ENCODE data around the gene KIRREL3. TPM values are rescaled to one million over a fixed set of nuclear protein-coding genes. Genes with fewer than 3 reads are reported as not detected.

The KIRREL3 gene
- polyA plus RNA-seq, 1 donor (not counting 4 experiments of a cell fraction or from before 2014, with no cell fraction given), result 0.04 TPM

- H3K4me1 ChIP-seq (ENCODE audit: control insufficient read depth, extremely low read depth, insufficient read depth, low read length), result peaks cover 2% of the 10 kb centered on the region
- no peaks in the 10 kb centered on the region for H3K27me3 ChIP-seq (ENCODE audit: control insufficient read depth, extremely low read depth, insufficient read depth, low read length)
- no peaks in the 10 kb centered on the region for H3K79me2 ChIP-seq (ENCODE audit: control insufficient read depth, insufficient read depth, low read length)
- H3K9me3 ChIP-seq (ENCODE audit: control insufficient read depth, low read depth, low read length), result no peaks in the 10 kb centered on the region
- FAIRE-seq (no peak), DNase-seq (ENCODE audit: low read depth, low spot score) (no peak)
- H3K36me3 ChIP-seq (ENCODE audit: control insufficient read depth in 2 of 2, extremely low read depth in 1 of 2, insufficient read depth in 2 of 2, low read length in 2 of 2), result no peaks in the 10 kb centered on the region
- no peaks in the 10 kb centered on the region for H3K9me1 ChIP-seq (ENCODE audit: control insufficient read depth, extremely low read depth, insufficient read depth, low read length)
- no peak overlapping the region for H3K9ac ChIP-seq (ENCODE audit: control insufficient read depth, extremely low read depth, insufficient read depth, low read length)
- H3K27ac ChIP-seq (ENCODE audit: control insufficient read depth, insufficient read depth, low read length), result no peak overlapping the region
- TF ChIP-seq EZH2 (IDR thresholded peaks at IDR 0.05; ENCODE audit: low read length) (no peak), CTCF (optimal IDR thresholded peaks at IDR 0.05 in 1 of 3, IDR thresholded peaks at IDR 0.05 in 1 of 3, conservative IDR thresholded peaks at IDR 0.05 in 1 of 3; ENCODE audit: extremely low read depth in 1 of 3, insufficient read depth in 2 of 3, low read length in 3 of 3) (no peak)
- no peak overlapping the region for H3K4me3 ChIP-seq (ENCODE audit: control insufficient read depth in 2 of 3, extremely low read depth in 1 of 3, insufficient read depth in 2 of 3, low read depth in 1 of 3, low read length in 3 of 3)
- dilution Hi-C loops (cut with MboI; ENCODE audit: extremely low pct_ligation_motif_present, low sequenced_read_pairs), result no loop called here
- no peak overlapping the region for H3K4me2 ChIP-seq (ENCODE audit: control insufficient read depth, extremely low read depth, insufficient read depth, low read depth, low read length)
- H2AFZ ChIP-seq (ENCODE audit: control insufficient read depth, low read length), result no peak overlapping the region
- no peaks in the 10 kb centered on the region for H4K20me1 ChIP-seq (ENCODE audit: control insufficient read depth, extremely low read depth, insufficient read depth, low read length)
These were observed 18.2 kb upstream of the KIRREL3 start for GRCh38 chr11:127018683-127019279.

- no peaks in the 10 kb centered on the region for H4K20me1 ChIP-seq (ENCODE audit: control insufficient read depth, extremely low read depth, insufficient read depth, low read length)
- FAIRE-seq, result no peak
- no peaks in the 10 kb centered on the region for H3K9me1 ChIP-seq (ENCODE audit: control insufficient read depth, extremely low read depth, insufficient read depth, low read length)
- no peak overlapping the region for H2AFZ ChIP-seq (ENCODE audit: control insufficient read depth, low read length)
- H3K27ac ChIP-seq (ENCODE audit: control insufficient read depth, insufficient read depth, low read length), result no peak overlapping the region
- H3K27me3 ChIP-seq (ENCODE audit: control insufficient read depth, extremely low read depth, insufficient read depth, low read length), result no peaks in the 10 kb centered on the region
- H3K4me2 ChIP-seq (ENCODE audit: control insufficient read depth, extremely low read depth, insufficient read depth, low read depth, low read length), result no peak overlapping the region
- H3K9ac ChIP-seq (ENCODE audit: control insufficient read depth, extremely low read depth, insufficient read depth, low read length), result no peak overlapping the region
- no peak for DNase-seq (ENCODE audit: low read depth, low spot score)
- no peak for TF ChIP-seq EZH2 (IDR thresholded peaks at IDR 0.05; ENCODE audit: low read length)
- peak in 2 of 3 experiments; percentile 22 to 48 for TF ChIP-seq CTCF (optimal IDR thresholded peaks at IDR 0.05 in 1 of 3, IDR thresholded peaks at IDR 0.05 in 1 of 3, conservative IDR thresholded peaks at IDR 0.05 in 1 of 3; ENCODE audit: extremely low read depth in 1 of 3, insufficient read depth in 2 of 3, low read length in 3 of 3)
- no peaks in the 10 kb centered on the region for H3K79me2 ChIP-seq (ENCODE audit: control insufficient read depth, insufficient read depth, low read length)
- no peak overlapping the region for H3K4me3 ChIP-seq (ENCODE audit: control insufficient read depth in 2 of 3, extremely low read depth in 1 of 3, insufficient read depth in 2 of 3, low read depth in 1 of 3, low read length in 3 of 3)
- no peaks in the 10 kb centered on the region for H3K36me3 ChIP-seq (ENCODE audit: control insufficient read depth in 2 of 2, extremely low read depth in 1 of 2, insufficient read depth in 2 of 2, low read length in 2 of 2)
- no peaks in the 10 kb centered on the region for H3K9me3 ChIP-seq (ENCODE audit: control insufficient read depth, low read depth, low read length)
- peaks cover 2% of the 10 kb centered on the region for H3K4me1 ChIP-seq (ENCODE audit: control insufficient read depth, extremely low read depth, insufficient read depth, low read length)
- dilution Hi-C loops (cut with MboI; ENCODE audit: extremely low pct_ligation_motif_present, low sequenced_read_pairs), result no loop called here
These were observed 16.9 kb upstream of the KIRREL3 start for GRCh38 chr11:127017482-127017881.
